ENCODE measurements around the gene IGFL3. TPM values are rescaled to one million over a fixed set of nuclear protein-coding genes. Genes with fewer than 3 reads are reported as not detected.

The IGFL3 gene
- total RNA-seq, 1 donor, result not detected

- Histone ChIP-seq H3K4me3 (ENCODE audit: low read length) (no peak overlapping the region), H3K9me3 (ENCODE audit: low read depth, low read length) (no peaks in the 10 kb centered on the region), H3K27me3 (ENCODE audit: insufficient read depth, low read length) (peaks cover 31% of the 10 kb centered on the region), H3K4me1 (ENCODE audit: insufficient read depth, low read length) (no peaks in the 10 kb centered on the region)
These were observed 10.0 kb upstream of the IGFL3 start for GRCh38 chr19:46134527-46134926.

- H3K4me3 ChIP-seq (ENCODE audit: low read length), result no peak overlapping the region
- peaks cover 36% of the 10 kb centered on the region for H3K27me3 ChIP-seq (ENCODE audit: insufficient read depth, low read length)
- no peaks in the 10 kb centered on the region for H3K4me1 ChIP-seq (ENCODE audit: insufficient read depth, low read length)
- no peaks in the 10 kb centered on the region for H3K9me3 ChIP-seq (ENCODE audit: low read depth, low read length)
These were observed 9.3 kb upstream of the IGFL3 start for GRCh38 chr19:46133777-46134241.

GRCh38 chr19:46133101-46133627, 8.7 kb upstream of the IGFL3 start:
- H3K4me3 ChIP-seq (ENCODE audit: low read length), result no peak overlapping the region
- no peaks in the 10 kb centered on the region for H3K9me3 ChIP-seq (ENCODE audit: low read depth, low read length)
- peaks cover 36% of the 10 kb centered on the region for H3K27me3 ChIP-seq (ENCODE audit: insufficient read depth, low read length)
- no peaks in the 10 kb centered on the region for H3K4me1 ChIP-seq (ENCODE audit: insufficient read depth, low read length)

- H3K9me3 ChIP-seq (ENCODE audit: low read depth, low read length), result no peaks in the 10 kb centered on the region
- H3K4me3 ChIP-seq (ENCODE audit: low read length), result no peak overlapping the region
- H3K27me3 ChIP-seq (ENCODE audit: insufficient read depth, low read length), result peaks cover 36% of the 10 kb centered on the region
- no peaks in the 10 kb centered on the region for H3K4me1 ChIP-seq (ENCODE audit: insufficient read depth, low read length)
These were observed 8.1 kb upstream of the IGFL3 start for GRCh38 chr19:46132508-46133100.

- no peaks in the 10 kb centered on the region for H3K9me3 ChIP-seq (ENCODE audit: low read depth, low read length)
- H3K4me1 ChIP-seq (ENCODE audit: insufficient read depth, low read length), result no peaks in the 10 kb centered on the region
- peaks cover 40% of the 10 kb centered on the region for H3K27me3 ChIP-seq (ENCODE audit: insufficient read depth, low read length)
- H3K4me3 ChIP-seq (ENCODE audit: low read length), result no peak overlapping the region
These were observed 7.1 kb upstream of the IGFL3 start for GRCh38 chr19:46131485-46132143.

GRCh38 chr19:46126086-46126580, 1.6 kb upstream of the IGFL3 start:
- Histone ChIP-seq H3K9me3 (ENCODE audit: low read depth, low read length) (no peaks in the 10 kb centered on the region), H3K4me1 (ENCODE audit: insufficient read depth, low read length) (no peaks in the 10 kb centered on the region), H3K27me3 (ENCODE audit: insufficient read depth, low read length) (peaks cover 34% of the 10 kb centered on the region), H3K4me3 (ENCODE audit: low read length) (no peak overlapping the region)

- Histone ChIP-seq H3K9me3 (ENCODE audit: low read depth, low read length) (no peaks in the 10 kb centered on the region), H3K4me3 (ENCODE audit: low read length) (no peak overlapping the region), H3K27me3 (ENCODE audit: insufficient read depth, low read length) (peaks cover 32% of the 10 kb centered on the region), H3K4me1 (ENCODE audit: insufficient read depth, low read length) (no peaks in the 10 kb centered on the region)
These were observed 959 bp upstream of the IGFL3 start for GRCh38 chr19:46125447-46125846.

- H3K9me3 ChIP-seq (ENCODE audit: low read depth, low read length), result no peaks in the 10 kb centered on the region
- H3K27me3 ChIP-seq (ENCODE audit: insufficient read depth, low read length), result peaks cover 14% of the 10 kb centered on the region
These were observed 6.4 kb downstream of the IGFL3 start for GRCh38 chr19:46118136-46118535.

GRCh38 chr19:46116121-46116520, 8.4 kb downstream of the IGFL3 start:
- H3K4me1 ChIP-seq (ENCODE audit: insufficient read depth, low read length), result no peaks in the 10 kb centered on the region
- H3K27me3 ChIP-seq (ENCODE audit: insufficient read depth, low read length), result peaks cover 19% of the 10 kb centered on the region
- no peak overlapping the region for H3K4me3 ChIP-seq (ENCODE audit: low read length)
- no peaks in the 10 kb centered on the region for H3K9me3 ChIP-seq (ENCODE audit: low read depth, low read length)

More at GRCh38 chr19:46118136-46118535, 6.4 kb downstream of the IGFL3 start:
- no peak overlapping the region for H3K4me3 ChIP-seq (ENCODE audit: low read length)
- H3K4me1 ChIP-seq (ENCODE audit: insufficient read depth, low read length), result no peaks in the 10 kb centered on the region

GRCh38 chr19:46115396-46116106, 8.9 kb downstream of the IGFL3 start:
- no peaks in the 10 kb centered on the region for H3K4me1 ChIP-seq (ENCODE audit: insufficient read depth, low read length)
- peaks cover 17% of the 10 kb centered on the region for H3K27me3 ChIP-seq (ENCODE audit: insufficient read depth, low read length)
- no peak overlapping the region for H3K4me3 ChIP-seq (ENCODE audit: low read length)
- no peaks in the 10 kb centered on the region for H3K9me3 ChIP-seq (ENCODE audit: low read depth, low read length)

GRCh38 chr19:46113726-46114125, 10.8 kb downstream of the IGFL3 start:
- no peaks in the 10 kb centered on the region for H3K4me1 ChIP-seq (ENCODE audit: insufficient read depth, low read length)
- H3K27me3 ChIP-seq (ENCODE audit: insufficient read depth, low read length), result peaks cover 17% of the 10 kb centered on the region
- H3K4me3 ChIP-seq (ENCODE audit: low read length), result no peak overlapping the region
- no peaks in the 10 kb centered on the region for H3K9me3 ChIP-seq (ENCODE audit: low read depth, low read length)

- no peak overlapping the region for H3K4me3 ChIP-seq (ENCODE audit: low read length)
- H3K27me3 ChIP-seq (ENCODE audit: insufficient read depth, low read length), result peaks cover 17% of the 10 kb centered on the region
- H3K4me1 ChIP-seq (ENCODE audit: insufficient read depth, low read length), result no peaks in the 10 kb centered on the region
- no peaks in the 10 kb centered on the region for H3K9me3 ChIP-seq (ENCODE audit: low read depth, low read length)
These were observed 12.0 kb downstream of the IGFL3 start for GRCh38 chr19:46112527-46112926.

GRCh38 chr19:46111376-46111775, 13.1 kb downstream of the IGFL3 start:
- peaks cover 16% of the 10 kb centered on the region for H3K27me3 ChIP-seq (ENCODE audit: insufficient read depth, low read length)
- H3K4me1 ChIP-seq (ENCODE audit: insufficient read depth, low read length), result no peaks in the 10 kb centered on the region
- no peak overlapping the region for H3K4me3 ChIP-seq (ENCODE audit: low read length)
- H3K9me3 ChIP-seq (ENCODE audit: low read depth, low read length), result no peaks in the 10 kb centered on the region

- Histone ChIP-seq H3K4me3 (ENCODE audit: low read length) (no peak overlapping the region), H3K27me3 (ENCODE audit: insufficient read depth, low read length) (peaks cover 13% of the 10 kb centered on the region), H3K9me3 (ENCODE audit: low read depth, low read length) (no peaks in the 10 kb centered on the region), H3K4me1 (ENCODE audit: insufficient read depth, low read length) (no peaks in the 10 kb centered on the region)
These were observed 14.6 kb downstream of the IGFL3 start for GRCh38 chr19:46109876-46110275.

- H3K9me3 ChIP-seq (ENCODE audit: low read depth, low read length), result no peaks in the 10 kb centered on the region
- no peak overlapping the region for H3K4me3 ChIP-seq (ENCODE audit: low read length)
- H3K27me3 ChIP-seq (ENCODE audit: insufficient read depth, low read length), result peaks cover 6% of the 10 kb centered on the region
- H3K4me1 ChIP-seq (ENCODE audit: insufficient read depth, low read length), result no peaks in the 10 kb centered on the region
These were observed 17.1 kb downstream of the IGFL3 start for GRCh38 chr19:46107371-46107770.
